ENCODE results near the gene GPR161.

DNA sequence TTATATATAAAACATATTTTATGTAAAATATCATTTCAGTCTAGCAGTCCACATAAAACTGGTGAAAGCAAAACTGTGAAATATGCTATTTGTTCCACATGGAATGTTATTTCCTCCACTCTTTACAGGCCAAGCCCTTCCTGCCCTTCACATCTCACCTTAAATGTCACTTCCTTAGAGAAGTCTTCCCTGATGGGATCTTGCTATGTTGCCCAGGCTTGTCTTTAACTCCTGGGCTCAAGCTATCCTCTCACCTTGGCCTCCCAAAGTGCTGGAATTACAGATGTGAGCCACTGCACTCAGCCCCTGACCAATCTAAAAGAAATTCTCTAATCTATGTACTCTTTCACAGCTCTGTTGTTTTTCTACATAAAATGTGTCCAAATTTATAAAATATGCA lies 2.3 kb upstream of the GPR161 start:
- TF ChIP-seq POLR2AphosphoS5 (IDR thresholded peaks at IDR 0.05; ENCODE audit: borderline replicate concordance, low read depth, low read length), result no peak
- no peak for TF ChIP-seq EZH2 (IDR thresholded peaks at IDR 0.05)

All from SK-N-MC (cell line).